ENCODE data around the gene HOXD11. TPM values are rescaled to one million over a fixed set of nuclear protein-coding genes. Genes with fewer than 3 reads are reported as not detected.

Gene HOXD11
- total RNA-seq, 2 donors from 2014 or later = not detected

DNA sequence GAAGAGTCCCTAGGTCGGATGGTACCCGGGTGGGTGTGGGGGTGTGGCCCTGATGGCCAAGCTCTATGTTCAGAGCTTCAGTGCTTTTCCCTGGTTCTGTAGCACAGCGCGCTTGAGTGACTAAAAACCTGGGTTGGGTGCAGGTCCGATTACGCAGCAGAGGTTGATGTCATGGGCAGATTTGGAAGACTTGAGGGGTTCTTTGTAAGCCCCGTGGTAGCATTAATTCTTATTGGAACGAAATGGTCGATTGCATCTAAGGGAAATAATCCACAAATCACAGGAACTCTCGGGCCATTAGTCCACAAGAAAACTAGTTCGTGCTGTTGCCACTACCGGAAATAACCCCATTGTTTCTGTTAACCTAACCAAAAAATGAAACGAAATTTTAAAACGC is 31.4 kb downstream of the HOXD11 start:
- no peak for DNase-seq
- no peak for ATAC-seq
- intact Hi-C loops (cut with DNase I) = loop anchor here in 1 of 2 donors (2.0 kb wide), 1 partner anchor 318 kb away; no protein-coding TSS in a partner anchor

DNA sequence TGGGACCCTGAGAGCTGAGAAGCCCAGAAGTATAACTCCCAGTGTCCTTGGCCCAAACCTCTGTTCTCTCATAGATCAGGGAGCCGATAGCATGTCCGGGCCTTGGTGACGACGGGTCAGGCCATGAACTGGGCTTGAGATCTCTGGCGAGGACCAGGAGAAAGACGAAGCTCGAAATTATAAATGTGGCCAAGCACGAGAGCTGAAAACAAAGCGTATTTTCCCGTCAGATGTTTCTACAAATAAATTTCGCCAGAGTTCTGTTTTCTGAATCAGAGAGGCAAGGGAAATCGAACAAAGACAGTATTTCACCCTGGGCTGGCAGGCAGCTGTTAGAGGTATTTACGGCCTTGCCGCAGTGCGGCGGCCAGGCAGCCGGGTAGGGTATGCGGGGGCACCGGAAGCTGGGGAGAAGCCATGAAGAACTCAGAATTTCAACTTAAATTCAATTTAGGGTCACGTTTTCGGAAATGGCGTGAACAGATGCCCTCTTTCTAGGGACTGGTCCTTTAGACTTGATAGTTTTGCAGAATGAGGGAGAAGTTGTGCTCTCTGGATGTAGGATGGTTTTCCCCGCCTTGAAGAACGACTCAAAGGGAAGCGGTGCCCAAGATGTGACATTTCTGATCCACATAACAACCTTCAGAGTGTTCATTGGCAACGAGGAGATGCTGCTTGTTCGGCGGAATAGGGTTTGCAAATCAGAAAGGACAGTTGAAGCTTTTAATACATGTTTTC is 32.0 kb downstream of the HOXD11 start:
- DNase-seq (no peak), ATAC-seq (no peak)

DNA sequence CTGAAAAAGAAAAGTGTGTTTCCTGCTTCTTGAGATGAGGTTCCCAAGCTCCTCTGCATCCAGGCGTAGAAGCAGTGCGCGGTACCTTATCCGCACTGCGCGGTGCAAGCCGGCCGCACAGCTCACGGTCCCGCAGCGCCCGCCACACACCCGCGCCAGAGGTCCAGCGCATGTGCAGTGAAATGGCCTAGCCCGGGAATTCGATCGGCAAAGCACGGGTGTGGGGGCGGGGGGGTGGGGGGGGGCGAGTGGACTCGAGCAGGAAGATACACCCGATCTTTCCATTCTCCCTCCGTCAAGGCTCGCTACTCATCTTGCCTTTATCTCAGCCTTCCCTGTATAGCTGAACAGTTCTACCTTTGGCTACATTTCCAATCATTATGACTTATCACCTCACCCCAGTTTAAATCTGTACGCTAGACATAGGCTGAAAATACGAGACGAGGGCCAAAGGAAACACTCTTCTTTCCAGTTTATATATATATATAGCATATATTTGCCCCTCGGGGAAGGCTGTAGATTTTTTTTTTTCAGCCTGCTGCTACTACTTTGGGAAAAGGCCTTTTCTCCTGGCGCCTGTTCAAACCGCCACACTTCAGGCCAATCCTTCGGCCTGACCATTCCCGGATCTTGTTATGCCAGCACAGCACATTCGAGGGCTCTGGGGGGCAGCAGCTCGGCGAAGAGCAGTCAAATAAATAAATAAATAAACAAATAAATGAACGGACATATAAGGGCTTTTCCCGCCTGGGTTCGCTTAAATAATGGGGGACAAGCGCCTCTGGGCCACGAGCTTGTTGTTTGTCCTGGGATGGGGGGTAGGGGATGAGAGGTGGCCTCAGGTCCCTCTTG is 32.8 kb downstream of the HOXD11 start:
- ATAC-seq = no peak
- DNase-seq = no peak
- intact Hi-C loops (cut with DNase I) = loop anchor here (2.0 to 5.0 kb wide), 5 partner anchors 315 to 497 kb away; no protein-coding TSS in a partner anchor

More for the DNA sequence above, 32.0 kb downstream of the HOXD11 start:
- intact Hi-C loops (cut with DNase I) = loop anchor here in 1 of 2 donors (2.0 kb wide), 1 partner anchor 318 kb away; no protein-coding TSS in a partner anchor

DNA sequence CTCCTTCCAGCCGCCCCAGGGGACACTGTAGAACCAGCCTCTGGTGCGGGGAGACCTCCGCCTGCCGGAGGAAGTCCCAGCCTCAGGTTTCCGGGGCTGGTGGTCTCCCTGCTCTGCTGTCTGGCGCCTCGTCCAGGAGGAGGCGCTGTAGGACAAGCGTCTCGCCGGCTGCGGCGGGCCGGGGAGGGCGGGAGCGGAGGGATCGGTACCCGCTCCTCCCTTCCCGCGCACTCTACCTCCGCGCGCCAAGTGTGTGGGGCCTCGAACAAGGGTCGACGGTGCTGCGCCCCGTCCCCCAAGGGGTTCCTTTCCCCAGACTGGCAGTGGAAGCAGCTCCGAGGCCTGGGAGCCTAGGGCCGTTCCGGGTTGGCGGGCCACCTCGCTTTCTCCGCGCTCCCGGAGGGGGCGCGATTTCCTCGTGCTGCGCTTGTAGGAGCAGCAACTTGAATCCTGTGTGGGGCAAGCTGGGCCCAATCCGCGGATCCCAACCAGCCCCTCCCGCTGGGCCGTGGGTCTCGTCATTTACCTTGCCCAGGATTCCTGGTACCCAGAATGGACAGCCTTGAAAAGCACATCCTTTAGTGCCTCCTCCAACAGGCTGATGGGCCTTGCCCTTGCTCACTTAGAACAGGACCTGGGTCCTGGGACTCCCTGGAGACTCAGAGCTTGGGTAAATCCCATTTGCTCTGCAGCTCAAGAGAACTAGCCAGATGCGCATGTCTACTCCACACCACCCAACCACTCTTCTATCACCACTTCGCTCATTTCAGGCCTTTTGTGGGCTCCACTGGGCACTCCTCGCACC is 33.6 kb downstream of the HOXD11 start:
- ATAC-seq (peak; percentile 92 to 93), DNase-seq (peak; percentile 73)
- intact Hi-C loops (cut with DNase I) = loop anchor here (2.0 to 5.0 kb wide), 4 partner anchors 314 to 497 kb away; no protein-coding TSS in a partner anchor

DNA sequence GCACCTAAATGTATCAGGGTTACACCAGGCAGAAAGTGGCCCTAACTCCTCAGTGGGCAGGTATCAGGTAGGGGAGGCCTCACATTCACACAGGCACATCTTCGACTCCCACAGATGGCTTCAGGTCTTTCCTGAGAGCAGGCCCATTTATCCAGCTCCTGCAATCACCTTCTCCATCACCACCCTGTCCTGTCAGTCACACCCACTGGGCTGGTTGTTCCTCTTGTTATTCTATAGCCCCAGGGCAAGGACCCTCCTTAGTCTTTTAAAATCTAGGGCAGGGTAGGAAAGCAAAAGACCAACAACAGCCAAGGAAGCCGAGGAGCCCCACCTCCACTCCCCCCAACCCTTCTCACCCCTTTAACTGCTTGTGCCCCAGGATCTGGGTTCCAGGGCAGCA is 35.2 kb downstream of the HOXD11 start:
- no peak for ATAC-seq

DNA sequence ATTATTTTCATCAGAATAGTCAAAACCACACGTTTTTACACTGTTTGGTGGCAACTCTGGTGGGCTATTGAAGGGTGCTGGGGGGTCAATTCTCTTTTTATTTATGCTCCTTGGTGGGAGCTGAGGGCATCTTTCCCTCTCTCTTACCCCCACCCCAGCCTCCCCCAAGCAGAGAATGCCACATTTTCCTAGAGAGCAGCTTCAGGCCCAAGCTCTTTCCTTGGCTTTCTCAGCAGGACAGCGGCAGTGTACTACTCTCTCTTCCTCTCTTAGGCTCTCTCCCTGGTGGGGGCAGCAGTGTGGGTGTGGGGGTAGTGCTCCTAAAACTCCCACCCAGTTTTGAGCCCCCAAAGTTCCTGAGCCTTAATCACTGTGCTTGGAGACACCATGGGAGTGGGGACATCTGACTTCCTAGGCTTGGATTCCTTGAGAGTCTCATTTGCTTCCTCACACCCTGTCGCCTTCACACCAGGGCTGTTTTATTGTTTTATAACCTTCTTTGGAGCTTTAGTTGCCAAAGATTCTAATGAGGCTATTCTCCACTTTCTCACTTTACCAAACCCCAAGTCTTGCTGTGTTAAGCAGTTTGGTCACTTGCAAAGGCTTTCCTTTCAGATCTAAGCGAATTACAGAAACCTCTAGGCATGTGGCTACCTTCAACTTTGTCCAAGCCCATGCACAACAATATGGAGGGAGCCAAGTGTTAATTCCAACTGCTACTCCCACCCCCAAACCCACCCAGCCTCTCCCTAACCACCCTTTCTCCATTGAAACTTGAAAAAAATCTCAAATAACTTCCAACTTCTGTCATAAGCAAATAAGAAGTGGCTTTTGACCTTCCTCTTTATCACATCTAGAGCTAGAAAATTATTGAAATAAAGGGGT is 38.2 kb downstream of the HOXD11 start:
- intact Hi-C loops (cut with DNase I) = no loop called here
- ATAC-seq (no peak), DNase-seq (no peak)

More for the DNA sequence above, 35.2 kb downstream of the HOXD11 start:
- intact Hi-C loops (cut with DNase I) = loop anchor here (5.0 kb wide), 2 partner anchors 410 to 495 kb away; no protein-coding TSS in a partner anchor
- DNase-seq = no peak

DNA sequence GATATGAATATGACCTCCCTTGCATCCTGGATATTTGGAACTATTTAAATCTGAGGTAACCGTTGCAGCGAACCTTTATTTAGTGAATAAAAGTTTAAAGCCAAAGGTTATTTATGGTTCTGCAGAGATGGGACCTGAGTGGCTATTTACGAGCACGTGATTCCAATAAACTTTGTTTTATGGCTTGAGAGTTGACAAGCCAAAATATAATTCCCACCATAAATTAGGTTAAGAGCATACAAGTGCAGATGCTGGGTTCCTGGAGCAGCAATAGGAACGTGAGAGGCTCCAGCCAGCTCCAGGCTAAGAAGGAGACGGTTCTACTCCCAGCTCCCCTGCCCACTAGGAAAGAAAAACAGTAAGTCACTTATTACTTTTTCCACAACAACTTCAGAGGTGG is 39.0 kb downstream of the HOXD11 start:
- DNase-seq (no peak), ATAC-seq (no peak)
- intact Hi-C loops (cut with DNase I) = no loop called here

DNA sequence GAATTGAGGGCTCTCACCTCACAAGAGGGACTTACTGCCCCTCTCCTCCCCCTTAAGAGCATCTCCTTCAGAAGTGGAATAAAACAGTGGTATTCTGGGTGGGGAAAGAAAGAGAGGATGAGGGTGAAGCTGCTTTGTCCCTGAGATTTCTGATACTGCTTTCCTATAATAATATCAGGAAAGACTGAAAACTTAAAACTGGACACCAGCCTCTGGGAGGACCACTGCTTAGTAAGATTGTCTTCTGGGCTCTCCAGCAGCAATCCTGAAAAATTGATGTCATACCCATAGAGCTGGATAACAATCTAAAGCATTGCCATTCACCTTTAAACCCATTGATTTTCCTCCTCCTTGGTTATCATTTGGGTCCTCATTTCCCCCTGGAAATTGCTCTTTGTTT is 39.6 kb downstream of the HOXD11 start:
- DNase-seq (no peak), ATAC-seq (no peak)
- intact Hi-C loops (cut with DNase I) = no loop called here

DNA sequence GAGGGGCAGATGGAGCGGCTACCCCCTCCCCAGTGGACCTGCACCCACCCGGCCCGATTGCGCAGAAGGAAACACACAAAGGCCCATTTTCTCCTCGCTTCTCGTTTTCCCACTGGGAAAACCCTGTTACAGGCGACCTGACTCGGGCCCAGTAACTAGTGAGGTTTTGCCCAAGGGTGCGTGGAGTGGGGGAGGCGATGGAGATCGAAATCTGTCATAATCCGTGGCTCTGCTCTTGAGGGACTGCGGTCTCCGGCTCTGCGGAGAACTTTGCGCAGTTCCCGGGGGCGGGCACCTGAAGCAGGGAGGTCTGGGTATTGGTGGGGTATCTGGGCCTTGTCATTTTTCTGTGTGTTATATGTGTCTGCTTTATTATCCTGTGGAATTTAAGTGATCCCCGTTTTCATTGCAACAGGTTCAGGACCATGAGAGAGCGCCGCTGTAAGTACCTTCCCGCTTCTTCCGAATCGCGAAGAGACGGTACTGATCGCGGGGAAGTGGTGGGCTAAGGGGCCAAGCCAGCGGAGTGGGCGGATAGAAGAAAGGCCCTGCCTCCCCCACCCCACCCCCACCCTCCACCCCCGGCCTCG is 40.2 kb downstream of the HOXD11 start:
- ATAC-seq (no peak), DNase-seq (no peak)
- intact Hi-C loops (cut with DNase I) = no loop called here

DNA sequence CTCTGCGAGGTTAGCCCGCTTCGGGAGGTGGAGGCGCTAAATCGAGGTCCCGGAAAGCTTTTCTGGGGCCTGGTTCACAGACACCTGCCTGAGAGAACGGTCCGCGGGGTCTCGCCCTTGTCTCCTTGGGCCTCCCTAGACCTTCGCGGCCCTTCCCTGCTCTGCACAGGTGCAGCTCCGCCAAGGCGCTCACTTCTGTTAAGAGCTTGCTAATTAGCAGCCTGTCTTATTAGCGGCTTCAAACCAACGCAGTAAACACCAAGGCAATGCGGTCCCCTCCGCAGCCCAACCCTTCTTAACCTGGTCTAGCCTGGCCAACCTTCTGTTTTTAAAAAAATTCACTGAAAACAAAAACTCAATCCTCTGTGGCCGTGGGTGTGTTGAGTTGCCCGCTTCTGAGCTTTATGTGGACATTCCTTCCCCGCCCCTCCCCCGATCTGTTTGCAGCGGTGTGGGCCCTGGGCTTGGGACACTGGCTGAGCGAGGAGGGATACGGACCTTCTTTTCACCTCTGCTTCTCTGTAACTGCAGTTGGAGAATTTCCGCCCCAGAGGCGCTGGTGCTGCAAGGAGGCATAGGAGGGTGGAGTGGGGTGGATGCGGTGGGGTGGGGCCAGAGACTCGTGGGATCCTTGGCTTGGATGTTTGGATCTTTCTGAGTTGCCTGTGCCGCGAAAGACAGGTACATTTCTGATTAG is 40.9 kb downstream of the HOXD11 start:
- intact Hi-C loops (cut with DNase I) = no loop called here
- DNase-seq = no peak
- no peak for ATAC-seq

DNA sequence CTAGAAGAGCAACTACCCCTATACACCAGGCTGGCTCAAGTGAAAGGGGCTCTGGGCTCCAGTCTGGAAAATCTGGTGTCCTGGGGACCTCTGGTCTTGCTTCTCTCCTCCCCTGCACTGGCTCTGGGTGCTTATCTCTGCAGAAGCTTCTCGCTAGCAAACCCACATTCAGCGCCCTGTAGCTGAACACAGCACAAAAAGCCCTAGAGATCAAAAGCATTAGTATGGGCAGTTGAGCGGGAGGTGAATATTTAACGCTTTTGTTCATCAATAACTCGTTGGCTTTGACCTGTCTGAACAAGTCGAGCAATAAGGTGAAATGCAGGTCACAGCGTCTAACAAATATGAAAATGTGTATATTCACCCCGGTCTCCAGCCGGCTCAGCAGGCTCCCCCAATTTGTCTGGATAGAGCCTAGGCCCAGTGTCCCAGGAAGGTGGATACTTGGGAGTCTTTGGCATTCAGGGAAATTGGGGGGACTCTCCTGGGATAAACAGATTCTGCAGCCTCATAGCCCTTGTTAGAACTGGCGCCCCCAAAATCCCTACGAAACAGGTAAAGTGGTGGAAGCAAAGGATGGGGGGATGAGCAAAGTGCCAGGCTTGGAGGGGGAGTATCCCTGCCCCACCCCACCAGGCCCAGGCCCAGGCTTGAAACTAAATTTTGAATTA is 41.8 kb downstream of the HOXD11 start:
- ATAC-seq = no peak
- intact Hi-C loops (cut with DNase I) = no loop called here

DNA sequence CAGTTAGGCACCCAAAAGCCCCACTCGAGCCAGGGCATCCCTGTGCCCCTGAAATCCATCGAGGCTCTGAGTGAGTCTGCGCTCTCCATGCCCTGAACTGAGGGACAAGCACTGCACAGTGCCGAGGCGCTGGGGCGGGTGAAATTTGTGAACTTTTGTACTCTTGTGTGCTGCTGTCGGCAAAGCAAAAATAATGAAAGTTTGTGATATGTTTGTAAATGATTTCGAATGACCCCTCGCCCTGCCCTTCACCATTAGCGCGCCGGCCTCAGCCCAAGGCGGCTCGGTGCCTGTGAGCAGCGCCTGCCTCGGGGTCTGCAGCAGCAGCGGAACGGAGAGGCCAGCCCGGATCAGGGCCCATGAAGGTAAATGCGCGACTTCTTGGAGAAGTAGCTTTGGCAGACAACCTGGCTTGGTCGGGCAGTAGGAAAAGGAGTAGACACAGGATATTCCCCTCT is 42.4 kb downstream of the HOXD11 start:
- intact Hi-C loops (cut with DNase I) = no loop called here
- ATAC-seq (no peak), DNase-seq (no peak)

More for the DNA sequence above, 41.8 kb downstream of the HOXD11 start:
- DNase-seq = no peak

DNA sequence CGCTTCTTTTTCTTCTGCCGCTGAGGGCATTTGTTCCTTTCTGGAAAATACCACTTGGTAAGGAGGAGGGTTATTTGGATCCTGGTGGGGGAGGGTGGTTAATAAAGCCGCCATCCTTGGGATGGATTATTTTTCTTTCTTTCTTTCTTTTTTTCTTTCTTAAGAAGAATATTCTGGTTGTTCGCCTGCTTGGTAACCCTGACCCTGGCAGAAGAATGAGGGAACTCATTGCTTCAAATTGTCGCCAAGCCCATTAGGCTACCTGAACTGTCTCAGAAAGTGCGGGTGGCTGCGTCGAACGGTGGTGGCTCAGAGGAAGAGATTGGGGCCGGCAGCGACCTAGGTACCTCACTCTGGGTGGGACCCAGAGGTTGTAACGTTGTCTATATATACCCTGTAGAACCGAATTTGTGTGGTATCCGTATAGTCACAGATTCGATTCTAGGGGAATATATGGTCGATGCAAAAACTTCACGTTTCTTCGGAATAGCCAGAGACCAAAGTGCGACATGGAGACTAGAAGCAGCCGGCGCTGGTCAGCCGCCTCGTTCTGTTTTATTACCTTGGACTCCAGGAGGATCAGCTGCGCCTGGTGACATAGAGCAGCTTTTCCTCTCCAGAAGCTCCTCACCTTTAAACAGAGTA is 43.0 kb downstream of the HOXD11 start:
- DNase-seq (no peak), ATAC-seq (no peak)
- intact Hi-C loops (cut with DNase I) = no loop called here

DNA sequence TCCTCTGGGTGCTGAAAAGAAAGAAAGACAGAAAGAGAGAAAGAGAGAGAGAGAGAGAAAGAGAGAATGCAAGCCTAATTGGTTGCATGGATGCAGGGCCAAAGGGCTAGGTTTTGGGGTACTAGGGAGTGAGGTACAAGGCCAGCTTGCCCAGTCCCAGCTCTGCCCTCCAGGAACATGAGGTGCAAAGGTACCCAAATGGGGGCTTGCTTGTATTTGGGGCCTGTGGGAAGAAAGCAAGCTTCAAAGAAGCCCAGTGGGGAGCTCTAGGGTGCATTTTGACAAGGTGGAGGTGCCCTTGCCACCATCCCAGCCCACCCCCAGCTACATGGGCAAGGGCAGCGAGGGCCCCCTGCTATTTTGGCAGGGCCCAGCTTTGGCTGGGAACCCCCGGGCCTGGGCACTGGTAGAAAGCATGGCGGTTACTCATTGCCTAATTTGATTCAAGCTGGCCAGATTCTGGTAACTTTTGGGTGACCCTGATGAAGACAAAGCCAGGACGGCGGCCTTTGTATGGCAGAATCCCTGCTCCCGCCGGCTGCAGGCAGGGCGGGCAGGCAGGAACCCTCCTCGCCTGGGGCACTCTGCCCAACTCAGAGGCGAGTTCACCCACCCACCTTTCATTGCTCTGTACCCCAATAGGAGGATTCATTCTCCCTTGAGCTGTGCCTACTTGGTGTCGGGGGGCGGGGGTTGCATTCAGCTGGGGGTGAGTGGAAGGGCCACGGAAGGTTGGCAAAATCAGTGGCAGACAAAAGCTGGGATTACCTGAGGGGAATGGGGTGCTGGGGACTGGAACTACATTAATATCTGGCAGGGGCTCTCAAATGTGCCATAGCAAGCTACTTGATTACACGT is 43.7 kb downstream of the HOXD11 start:
- no peak for DNase-seq

More for the DNA sequence above, 43.7 kb downstream of the HOXD11 start:
- intact Hi-C loops (cut with DNase I) = no loop called here
- no peak for ATAC-seq
